WI38 (cell line): ENCODE data around the gene EPHA3.

Experiments
- H3K4me3 ChIP-seq: 2 replicates; pipeline ENCODE4 v1.5.1; 2011; ENCODE audit warnings: low read depth, mild to moderate bottlenecking, control low read depth, low read length
- CTCF ChIP-seq: IDR thresholded peaks from 2 replicates; pipeline ENCODE4 v1.5.1; 2012; ENCODE audit warnings: low read depth, mild to moderate bottlenecking, control low read depth, low read length

Gene EPHA3

GRCh38 chr3:89245612-89246011, 138.2 kb downstream of the EPHA3 start:
- no peak for TF ChIP-seq CTCF
- no peak overlapping the region for H3K4me3 ChIP-seq

GRCh38 chr3:89246326-89246725, 138.9 kb downstream of the EPHA3 start:
- TF ChIP-seq CTCF, result no peak

GRCh38 chr3:89250742-89251141, 143.3 kb downstream of the EPHA3 start:
- TF ChIP-seq CTCF, result no peak
- H3K4me3 ChIP-seq, result no peak overlapping the region

More at GRCh38 chr3:89246326-89246725, 138.9 kb downstream of the EPHA3 start:
- no peak overlapping the region for H3K4me3 ChIP-seq

- H3K4me3 ChIP-seq, result no peak overlapping the region
- TF ChIP-seq CTCF, result no peak
Measured at GRCh38 chr3:89252016-89252415, 144.6 kb downstream of the EPHA3 start.

- no peak for TF ChIP-seq CTCF
- H3K4me3 ChIP-seq, result no peak overlapping the region
Measured at GRCh38 chr3:89252860-89253259, 145.4 kb downstream of the EPHA3 start.

GRCh38 chr3:89256395-89256794, 149.0 kb downstream of the EPHA3 start:
- H3K4me3 ChIP-seq, result no peak overlapping the region
- no peak for TF ChIP-seq CTCF

- H3K4me3 ChIP-seq, result no peak overlapping the region
- TF ChIP-seq CTCF, result no peak
Measured at GRCh38 chr3:89256882-89257281, 149.5 kb downstream of the EPHA3 start.
